BE2C (cell line): Measurements from ENCODE around the gene HECTD4.

Experiments
- DNase-seq: peaks from one replicate; pipeline ENCODE4 v3.0.0-alpha.2; 2020
- H3K27me3 ChIP-seq: fragments of 250-450 bp; sonication (Bioruptor Pico); 2 replicates; pipeline ENCODE4 v1.5.1; 2020; ENCODE audit warnings: mild to moderate bottlenecking
- H3K36me3 ChIP-seq: fragments of 250-450 bp; sonication (Bioruptor Pico); 2 replicates; pipeline ENCODE4 v1.5.1; 2020; ENCODE audit warnings: mild to moderate bottlenecking
- H3K4me1 ChIP-seq: fragments of 250-450 bp; sonication (Bioruptor Pico); 2 replicates; pipeline ENCODE4 v1.5.1; 2020
- H3K4me3 ChIP-seq: 2 replicates; pipeline ENCODE4 v1.5.1; 2011; ENCODE audit warnings: low read depth, low read length
- H3K9me3 ChIP-seq: fragments of 250-450 bp; sonication (Bioruptor Pico); 2 replicates; pipeline ENCODE4 v1.5.1; 2020
- CTCF ChIP-seq: IDR thresholded peaks from 2 replicates; pipeline ENCODE4 v1.5.1; 2012; ENCODE audit warnings: mild to moderate bottlenecking, low read depth, low read length

Gene HECTD4

GRCh38 chr12:112425582-112426382, 43.6 kb upstream of the HECTD4 start:
- TF ChIP-seq CTCF = no peak
- Histone ChIP-seq H3K27me3 (no peaks in the 10 kb centered on the region), H3K36me3 (no peaks in the 10 kb centered on the region; the same call in 1 of the 2 replicates), H3K4me3 (no peak overlapping the region), H3K4me1 (no peaks in the 10 kb centered on the region; the same call in 1 of the 2 replicates), H3K9me3 (no peaks in the 10 kb centered on the region)
- no peak for DNase-seq

- H3K4me3 ChIP-seq = no peak overlapping the region
- H3K9me3 ChIP-seq = no peaks in the 10 kb centered on the region
Measured at GRCh38 chr12:112424126-112424525, 41.9 kb upstream of the HECTD4 start.

DNA sequence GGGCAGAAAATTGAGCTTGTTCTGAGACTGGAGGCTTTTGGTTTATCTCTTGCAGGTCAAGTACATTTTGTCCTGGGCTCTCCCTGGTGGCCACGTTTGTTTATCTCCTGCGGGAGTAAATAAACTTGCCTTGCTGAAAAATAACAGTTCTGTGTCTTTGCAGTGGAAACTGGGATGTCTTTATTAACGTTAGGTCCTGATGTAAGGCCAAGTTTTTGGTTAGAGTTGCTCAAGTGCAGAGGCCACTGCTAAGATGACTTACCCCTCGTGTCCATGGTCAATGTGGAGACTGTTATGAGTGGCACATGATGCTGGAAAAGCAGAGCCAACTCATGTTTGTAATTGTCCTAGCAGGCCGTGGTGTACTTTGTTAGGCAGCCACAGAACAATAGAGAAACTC, 40.3 kb upstream of the HECTD4 start:
- Histone ChIP-seq H3K36me3 (no peaks in the 10 kb centered on the region), H3K4me3 (no peak overlapping the region), H3K4me1 (no peaks in the 10 kb centered on the region; the same call in 1 of the 2 replicates), H3K27me3 (no peaks in the 10 kb centered on the region), H3K9me3 (no peaks in the 10 kb centered on the region)
- TF ChIP-seq CTCF = no peak
- DNase-seq = no peak

More at GRCh38 chr12:112424126-112424525, 41.9 kb upstream of the HECTD4 start:
- DNase-seq = no peak
- H3K4me1 ChIP-seq = no peaks in the 10 kb centered on the region; the same call in 1 of the 2 replicates
- TF ChIP-seq CTCF = no peak
- H3K27me3 ChIP-seq = no peaks in the 10 kb centered on the region
- no peaks in the 10 kb centered on the region for H3K36me3 ChIP-seq

DNA sequence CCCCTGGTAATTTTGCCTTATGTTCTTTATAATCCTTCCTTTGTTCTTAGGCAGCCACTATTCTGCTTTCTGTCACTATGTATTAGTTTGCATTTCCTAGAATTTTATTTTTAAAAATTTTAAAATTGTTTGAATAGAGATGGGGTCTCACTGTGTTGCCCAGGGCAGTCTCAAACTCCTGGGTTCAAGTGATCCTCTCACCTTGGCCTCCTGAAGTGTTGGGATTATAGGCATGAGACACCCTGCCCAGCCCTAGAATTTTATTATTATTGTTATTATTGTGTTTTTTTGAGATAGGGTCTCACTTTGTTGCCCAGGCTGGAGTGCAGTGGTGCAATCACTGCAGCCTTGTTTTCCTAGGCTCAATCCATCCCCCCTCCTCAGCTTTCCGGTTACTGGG, 39.1 kb upstream of the HECTD4 start:
- Histone ChIP-seq H3K4me3 (no peak overlapping the region), H3K9me3 (no peaks in the 10 kb centered on the region), H3K27me3 (no peaks in the 10 kb centered on the region), H3K36me3 (no peaks in the 10 kb centered on the region), H3K4me1 (no peaks in the 10 kb centered on the region; the same call in 1 of the 2 replicates)
- no peak for DNase-seq
- TF ChIP-seq CTCF = no peak

DNA sequence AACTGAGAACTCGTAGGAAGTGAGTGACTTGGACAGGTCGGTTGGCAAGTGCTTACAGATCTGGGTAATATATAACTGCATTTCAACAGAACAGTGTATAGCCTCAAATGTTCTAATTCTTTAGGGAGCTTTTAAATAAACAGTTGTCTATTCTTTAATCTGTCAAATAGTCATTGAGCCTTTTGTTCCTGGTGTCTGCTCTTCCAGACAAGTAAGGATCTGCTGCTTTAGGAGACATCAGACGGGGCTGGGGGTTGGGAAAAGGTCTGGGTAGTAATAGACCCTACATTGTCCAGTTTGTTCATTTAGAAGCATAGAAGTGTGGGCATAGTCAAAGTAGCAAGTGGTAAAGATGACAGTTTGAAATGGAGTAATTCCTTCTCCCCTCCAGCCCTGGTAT, 38.5 kb upstream of the HECTD4 start:
- no peak for DNase-seq
- Histone ChIP-seq H3K27me3 (no peaks in the 10 kb centered on the region), H3K4me1 (no peaks in the 10 kb centered on the region; the same call in 1 of the 2 replicates), H3K36me3 (no peaks in the 10 kb centered on the region), H3K4me3 (no peak overlapping the region), H3K9me3 (no peaks in the 10 kb centered on the region)
- no peak for TF ChIP-seq CTCF
